ENCODE results near the gene OLIG3. TPM values are rescaled to one million over a fixed set of nuclear protein-coding genes. Genes with fewer than 3 reads are reported as not detected.

OLIG3 gene
- total RNA-seq, 1 donor from 2014 or later, result not detected

- intact Hi-C loops (cut with micrococcal nuclease), result no loop called here
- Mint-ChIP-seq H3K27me3 (peaks cover 23% of the 10 kb centered on the region), H3K4me1 (no peaks in the 10 kb centered on the region), H3K27ac (no peak overlapping the region), H3K9me3 (peaks cover 3% of the 10 kb centered on the region), H3K4me3 (no peak overlapping the region), H3K36me3 (ENCODE audit: low read depth) (no peaks in the 10 kb centered on the region)
- ATAC-seq (ENCODE audit: low read depth), result no peak
- ChIA-PET CTCF (no interaction called here), POLR2A (interaction anchor here (0.5 kb wide), 1 partner anchor 1231 kb away, joined by 4 read pairs; no protein-coding TSS in a partner anchor)
- no peak for TF ChIP-seq CTCF (IDR thresholded peaks at IDR 0.05)
- DNase-seq, result no peak
Observed at GRCh38 chr6:137531376-137532092, 37.3 kb upstream of the OLIG3 start.

DNA sequence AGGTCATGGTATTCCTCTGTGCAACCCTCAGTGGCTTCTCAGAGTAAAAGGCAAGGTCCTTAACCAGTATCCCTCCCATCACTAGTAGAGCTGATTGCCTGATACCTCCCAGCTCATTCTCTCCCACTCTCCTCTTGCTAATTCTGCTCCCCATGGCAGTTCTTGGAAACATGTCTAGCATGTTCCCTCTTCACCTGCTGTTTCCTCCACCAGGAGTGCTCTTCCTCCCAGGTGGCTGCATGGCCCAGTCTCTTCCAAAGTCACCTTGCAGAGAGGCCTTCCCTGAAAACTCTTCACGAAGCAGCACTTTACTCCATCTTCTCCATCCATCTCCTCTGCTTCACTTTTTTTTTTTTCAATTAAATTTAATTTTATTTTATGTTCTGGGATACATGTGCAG lies 36.2 kb upstream of the OLIG3 start:
- ATAC-seq (ENCODE audit: low read depth) (no peak), DNase-seq (no peak)
- H3K4me1 Mint-ChIP-seq, result no peaks in the 10 kb centered on the region
- no peak overlapping the region for H3K4me3 Mint-ChIP-seq
- intact Hi-C loops (cut with micrococcal nuclease), result no loop called here
- H3K27ac Mint-ChIP-seq, result no peak overlapping the region
- ChIA-PET CTCF (no interaction called here), POLR2A (interaction anchor here (0.7 kb wide), 1 partner anchor 15 kb away, joined by 3 read pairs; no protein-coding TSS in a partner anchor)
- H3K9me3 Mint-ChIP-seq, result peaks cover 13% of the 10 kb centered on the region
- no peak for TF ChIP-seq CTCF (IDR thresholded peaks at IDR 0.05)
- H3K36me3 Mint-ChIP-seq (ENCODE audit: low read depth), result no peaks in the 10 kb centered on the region
- peaks cover 25% of the 10 kb centered on the region for H3K27me3 Mint-ChIP-seq

DNA sequence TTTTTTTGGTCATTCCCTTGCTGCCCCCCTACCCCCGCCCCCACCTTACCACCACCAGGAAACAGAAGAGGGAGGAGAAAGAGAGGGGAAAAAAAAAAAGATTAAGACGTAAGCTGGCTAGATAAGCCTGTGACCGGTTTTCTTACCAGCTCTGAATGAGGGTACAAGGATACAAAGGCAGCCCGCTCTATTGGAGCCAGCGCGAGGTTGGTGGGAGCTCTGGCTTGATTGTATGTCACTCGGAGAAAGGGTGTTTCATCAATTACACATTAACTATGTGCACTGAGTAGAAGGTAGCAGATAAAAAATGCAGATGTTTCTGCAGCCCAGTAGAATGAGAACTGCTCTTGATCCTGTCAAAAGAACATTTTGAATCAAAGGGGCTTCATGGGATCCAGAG lies 28.6 kb upstream of the OLIG3 start:
- no peaks in the 10 kb centered on the region for H3K36me3 Mint-ChIP-seq (ENCODE audit: low read depth)
- POLR2A ChIA-PET, result no interaction called here
- H3K9me3 Mint-ChIP-seq, result peaks cover 13% of the 10 kb centered on the region
- H3K4me1 Mint-ChIP-seq, result no peaks in the 10 kb centered on the region
- H3K27ac Mint-ChIP-seq, result no peak overlapping the region
- H3K4me3 Mint-ChIP-seq, result no peak overlapping the region
- ATAC-seq (ENCODE audit: low read depth) (no peak), DNase-seq (no peak)
- intact Hi-C loops (cut with micrococcal nuclease), result no loop called here
- no peak for TF ChIP-seq CTCF (IDR thresholded peaks at IDR 0.05)
- CTCF ChIA-PET, result no interaction called here
- peaks cover 36% of the 10 kb centered on the region for H3K27me3 Mint-ChIP-seq

DNA sequence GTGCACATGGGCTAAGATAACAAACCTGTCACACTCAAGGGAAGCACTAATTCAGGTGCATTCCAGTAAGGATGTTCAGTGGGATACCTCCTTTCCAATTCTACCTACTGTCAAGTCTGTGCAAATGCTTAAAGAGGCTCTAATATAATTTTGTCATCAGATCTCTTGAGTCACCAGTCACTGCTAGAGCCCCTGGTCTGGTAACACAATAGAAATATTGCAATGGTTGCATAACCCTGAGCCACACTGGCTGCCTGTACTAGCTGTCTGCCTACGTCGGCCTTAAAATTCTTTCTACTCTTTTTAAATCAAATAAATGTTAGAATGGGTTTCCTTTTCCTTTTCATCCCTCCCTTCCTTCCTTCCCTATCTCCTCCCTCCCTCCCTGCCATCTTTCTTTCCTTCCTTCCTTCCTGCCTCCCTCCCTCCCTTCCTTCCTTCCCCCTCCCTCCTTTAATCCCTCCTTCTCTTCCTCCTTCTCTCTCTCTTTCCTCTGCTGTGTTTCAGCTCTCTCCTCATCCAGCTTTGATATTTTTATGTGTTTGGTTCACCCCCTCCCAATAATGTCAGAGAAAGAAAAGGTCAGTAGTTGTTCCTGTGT lies 28.1 kb upstream of the OLIG3 start:
- TF ChIP-seq CTCF (IDR thresholded peaks at IDR 0.05), result no peak
- Mint-ChIP-seq H3K9me3 (peaks cover 13% of the 10 kb centered on the region), H3K4me1 (no peaks in the 10 kb centered on the region), H3K4me3 (no peak overlapping the region), H3K36me3 (ENCODE audit: low read depth) (no peaks in the 10 kb centered on the region), H3K27ac (no peak overlapping the region), H3K27me3 (peaks cover 41% of the 10 kb centered on the region)
- intact Hi-C loops (cut with micrococcal nuclease), result no loop called here
- DNase-seq, result no peak
- POLR2A ChIA-PET, result no interaction called here
- ATAC-seq (ENCODE audit: low read depth), result no peak
- CTCF ChIA-PET, result no interaction called here

- Mint-ChIP-seq H3K27me3 (peaks cover 54% of the 10 kb centered on the region), H3K27ac (no peak overlapping the region), H3K9me3 (no peaks in the 10 kb centered on the region), H3K4me3 (no peak overlapping the region), H3K36me3 (ENCODE audit: low read depth) (no peaks in the 10 kb centered on the region), H3K4me1 (no peaks in the 10 kb centered on the region)
- intact Hi-C loops (cut with micrococcal nuclease), result no loop called here
- TF ChIP-seq CTCF (IDR thresholded peaks at IDR 0.05), result no peak
- DNase-seq (no peak), ATAC-seq (ENCODE audit: low read depth) (no peak)
- ChIA-PET CTCF (no interaction called here), POLR2A (no interaction called here)
Observed at GRCh38 chr6:137520520-137520919, 26.3 kb upstream of the OLIG3 start.
